ENCODE measurements around the gene CDC37L1.

- TF ChIP-seq CTCF (IDR thresholded peaks at IDR 0.05; ENCODE audit: control extremely low read depth in 1 of 3, insufficient read depth in 1 of 3, low read depth in 1 of 3, low read length in 3 of 3) = no peak
- no peak for TF ChIP-seq POLR2AphosphoS5 (IDR thresholded peaks at IDR 0.05; ENCODE audit: low read depth, low read length)
- TF ChIP-seq CEBPB (IDR thresholded peaks at IDR 0.05; ENCODE audit: low read depth, low read length) = no peak
- TF ChIP-seq HDAC2 (IDR thresholded peaks at IDR 0.05; ENCODE audit: borderline replicate concordance in 1 of 2, low read depth in 2 of 2, low read length in 2 of 2) = no peak
- no peak for TF ChIP-seq POLR2A (IDR thresholded peaks at IDR 0.05; ENCODE audit: control extremely low read depth in 1 of 2, low read depth in 2 of 2, low read length in 2 of 2)
- no peak for TF ChIP-seq ATF3 (IDR thresholded peaks at IDR 0.05; ENCODE audit: insufficient read depth, low read depth, low read length)
- TF ChIP-seq GABPA (IDR thresholded peaks at IDR 0.05; ENCODE audit: borderline replicate concordance, insufficient read depth, low read length) = no peak
- TF ChIP-seq SRF (IDR thresholded peaks at IDR 0.05; ENCODE audit: low read depth, low read length) = no peak
- TF ChIP-seq YY1 (IDR thresholded peaks at IDR 0.05; ENCODE audit: low read depth, low read length) = no peak
- no peak for TF ChIP-seq EZH2 (IDR thresholded peaks at IDR 0.05; ENCODE audit: low read depth, low read length, severe bottlenecking)
Measured at GRCh38 chr9:4642351-4642750, 37.0 kb upstream of the CDC37L1 start.
